ENCODE results near the gene KCNAB2. TPM values are rescaled to one million over a fixed set of nuclear protein-coding genes. Genes with fewer than 3 reads are reported as not detected.
"Not testable (repeated sequence)": the region's sequence is repeated elsewhere in the genome, so short reads cannot be mapped to it uniquely, and the experiment has no call there.

Gene KCNAB2
- total and polyA plus RNA-seq, 4 donors, result 1.8 to 5.9 (median 4.5) TPM

GRCh38 chr1:6014130-6014999 is 31.3 kb upstream of the KCNAB2 start:
- Histone ChIP-seq H3K36me3 (ENCODE audit: control insufficient read depth in 4 of 4, insufficient read depth in 3 of 4, low read depth in 1 of 4, low read length in 3 of 4) (no peaks in the 10 kb centered on the region), H3K4me3 (ENCODE audit: low read depth in 1 of 3, low read length in 3 of 3) (no peak overlapping the region), H3K4me1 (ENCODE audit: control insufficient read depth in 4 of 4, insufficient read depth in 4 of 4, low read length in 3 of 4) (no peaks in the 10 kb centered on the region), H3K27ac (ENCODE audit: low read depth in 1 of 2, low read length in 2 of 2) (no peak overlapping the region), H3K9ac (ENCODE audit: low read depth in 1 of 2, low read length in 2 of 2) (no peak overlapping the region), H3K27me3 (ENCODE audit: control insufficient read depth in 4 of 4, insufficient read depth in 4 of 4, low read length in 3 of 4) (no peaks in the 10 kb centered on the region), H3K9me3 (ENCODE audit: control insufficient read depth in 4 of 4, low read length in 3 of 4) (no peaks in the 10 kb centered on the region)
- TF ChIP-seq REST (IDR thresholded peaks at IDR 0.05) (no peak), HNF4A (conservative IDR thresholded peaks at IDR 0.05) (no peak), RAD21 (IDR thresholded peaks at IDR 0.05) (no peak), TAF1 (conservative IDR thresholded peaks at IDR 0.05) (no peak), CTCF (IDR thresholded peaks at IDR 0.05; ENCODE audit: low read depth, low read length, missing input control) (no peak), JUND (IDR thresholded peaks at IDR 0.05) (no peak)
- no peak for DNase-seq (ENCODE audit: low spot score)
- 85% methylated on average over 19 of the region's 19 CpGs for WGBS

GRCh38 chr1:6016191-6016865 is 29.4 kb upstream of the KCNAB2 start:
- WGBS, result 89% methylated on average over 21 of the region's 21 CpGs
- Histone ChIP-seq H3K9me3 (ENCODE audit: control insufficient read depth in 4 of 4, low read length in 3 of 4) (no peaks in the 10 kb centered on the region), H3K9ac (ENCODE audit: low read depth in 1 of 2, low read length in 2 of 2) (no peak overlapping the region), H3K4me3 (ENCODE audit: low read depth in 1 of 3, low read length in 3 of 3) (no peak overlapping the region), H3K27ac (ENCODE audit: low read depth in 1 of 2, low read length in 2 of 2) (no peak overlapping the region), H3K27me3 (ENCODE audit: control insufficient read depth in 4 of 4, insufficient read depth in 4 of 4, low read length in 3 of 4) (no peaks in the 10 kb centered on the region), H3K36me3 (ENCODE audit: control insufficient read depth in 4 of 4, insufficient read depth in 3 of 4, low read depth in 1 of 4, low read length in 3 of 4) (no peaks in the 10 kb centered on the region), H3K4me1 (ENCODE audit: control insufficient read depth in 4 of 4, insufficient read depth in 4 of 4, low read length in 3 of 4) (no peaks in the 10 kb centered on the region)
- no peak for TF ChIP-seq SP1 (IDR thresholded peaks at IDR 0.05)
- TF ChIP-seq MAX (IDR thresholded peaks at IDR 0.05), result no peak
- TF ChIP-seq ZBTB33 (IDR thresholded peaks at IDR 0.05), result no peak
- TF ChIP-seq HNF4G (IDR thresholded peaks at IDR 0.05), result no peak
- no peak for TF ChIP-seq JUND (IDR thresholded peaks at IDR 0.05)
- no peak for TF ChIP-seq GABPA (IDR thresholded peaks at IDR 0.05 in 1 of 2, conservative IDR thresholded peaks at IDR 0.05 in 1 of 2)
- TF ChIP-seq HNF4A (conservative IDR thresholded peaks at IDR 0.05), result no peak
- no peak for TF ChIP-seq RXRA (IDR thresholded peaks at IDR 0.05)
- no peak for TF ChIP-seq TAF1 (conservative IDR thresholded peaks at IDR 0.05)
- TF ChIP-seq ATF3 (IDR thresholded peaks at IDR 0.05), result no peak
- no peak for TF ChIP-seq RAD21 (IDR thresholded peaks at IDR 0.05)
- TF ChIP-seq EGR1 (IDR thresholded peaks at IDR 0.05; ENCODE audit: low read depth in 2 of 2), result no peak
- no peak for TF ChIP-seq FOXA2 (IDR thresholded peaks at IDR 0.05)
- TF ChIP-seq CTCF (IDR thresholded peaks at IDR 0.05; ENCODE audit: low read depth, low read length, missing input control), result no peak
- DNase-seq (ENCODE audit: low spot score), result no peak

GRCh38 chr1:6017654-6018053 is 28.0 kb upstream of the KCNAB2 start:
- H3K9ac ChIP-seq (ENCODE audit: low read depth in 1 of 2, low read length in 2 of 2); H3K4me1 ChIP-seq (ENCODE audit: control insufficient read depth in 4 of 4, insufficient read depth in 4 of 4, low read length in 3 of 4); H3K9me3 ChIP-seq (ENCODE audit: control insufficient read depth in 4 of 4, low read length in 3 of 4); H3K27me3 ChIP-seq (ENCODE audit: control insufficient read depth in 4 of 4, insufficient read depth in 4 of 4, low read length in 3 of 4); DNase-seq (ENCODE audit: low spot score); H3K4me3 ChIP-seq (ENCODE audit: low read depth in 1 of 3, low read length in 3 of 3); H3K36me3 ChIP-seq (ENCODE audit: control insufficient read depth in 4 of 4, insufficient read depth in 3 of 4, low read depth in 1 of 4, low read length in 3 of 4); H3K27ac ChIP-seq (ENCODE audit: low read depth in 1 of 2, low read length in 2 of 2): not testable (repeated sequence)
- 88% methylated on average over 7 of the region's 7 CpGs for WGBS

Data from liver (tissue), 9 donors.